Right atrium auricular region (tissue), 2 donors: ENCODE measurements around the gene STX10. TPM values are rescaled to one million over a fixed set of nuclear protein-coding genes. Genes with fewer than 3 reads are reported as not detected.

Experiments
- DNase-seq: peaks from one replicate; pipeline ENCODE4 v3.0.0-alpha.2; 2019; ENCODE audit warnings: low spot score
- H3K27ac ChIP-seq, 2 donors: fragments of 200-600 bp; sonication (generic); 1 replicate in 1 of 2; 2 replicates in 1 of 2; pipeline ENCODE4 v1.5.1; 2016 to 2019
- H3K27me3 ChIP-seq, 2 donors: fragments of 200-600 bp; sonication (generic); one replicate each; pipeline versions ENCODE4 v1.5.1 to v1.6.0; 2017 to 2019
- H3K36me3 ChIP-seq: fragments of 200-600 bp; sonication (generic); one replicate; pipeline ENCODE4 v1.5.1; 2016
- H3K4me1 ChIP-seq, 2 donors: fragments of 200-600 bp; sonication (generic); one replicate each; pipeline versions ENCODE4 v1.5.1 to v1.6.0; 2017 to 2019
- H3K4me3 ChIP-seq, 2 donors: fragments of 200-600 bp; sonication (generic); 1 replicate in 1 of 2; 2 replicates in 1 of 2; pipeline ENCODE4 v1.5.1; 2017 to 2019; ENCODE audit warnings: mild to moderate bottlenecking in 1 of 2, moderate library complexity in 1 of 2
- H3K9me3 ChIP-seq, 2 donors: fragments of 200-600 bp; sonication (generic); one replicate each; pipeline ENCODE4 v1.5.1; 2019
- total RNA-seq, 2 donors: library from RNA; depleted of rRNA; stranded (reverse); fragments of >200 nt; gene quantifications; one replicate each; pipeline ENCODE4 v1.1.0, GENCODE V29; 2016
- TF ChIP-seq, protein P1 (sequence below), 2 donors: fragments of 200-600 bp; sonication (generic); IDR thresholded peaks; one replicate each; pipeline ENCODE4 v1.5.1; 2019; ENCODE audit warnings: antibody characterized with exemption in 2 of 2

Gene STX10
- total RNA-seq, 2 donors from 2014 or later: 33.1 to 39.2 TPM

DNA sequence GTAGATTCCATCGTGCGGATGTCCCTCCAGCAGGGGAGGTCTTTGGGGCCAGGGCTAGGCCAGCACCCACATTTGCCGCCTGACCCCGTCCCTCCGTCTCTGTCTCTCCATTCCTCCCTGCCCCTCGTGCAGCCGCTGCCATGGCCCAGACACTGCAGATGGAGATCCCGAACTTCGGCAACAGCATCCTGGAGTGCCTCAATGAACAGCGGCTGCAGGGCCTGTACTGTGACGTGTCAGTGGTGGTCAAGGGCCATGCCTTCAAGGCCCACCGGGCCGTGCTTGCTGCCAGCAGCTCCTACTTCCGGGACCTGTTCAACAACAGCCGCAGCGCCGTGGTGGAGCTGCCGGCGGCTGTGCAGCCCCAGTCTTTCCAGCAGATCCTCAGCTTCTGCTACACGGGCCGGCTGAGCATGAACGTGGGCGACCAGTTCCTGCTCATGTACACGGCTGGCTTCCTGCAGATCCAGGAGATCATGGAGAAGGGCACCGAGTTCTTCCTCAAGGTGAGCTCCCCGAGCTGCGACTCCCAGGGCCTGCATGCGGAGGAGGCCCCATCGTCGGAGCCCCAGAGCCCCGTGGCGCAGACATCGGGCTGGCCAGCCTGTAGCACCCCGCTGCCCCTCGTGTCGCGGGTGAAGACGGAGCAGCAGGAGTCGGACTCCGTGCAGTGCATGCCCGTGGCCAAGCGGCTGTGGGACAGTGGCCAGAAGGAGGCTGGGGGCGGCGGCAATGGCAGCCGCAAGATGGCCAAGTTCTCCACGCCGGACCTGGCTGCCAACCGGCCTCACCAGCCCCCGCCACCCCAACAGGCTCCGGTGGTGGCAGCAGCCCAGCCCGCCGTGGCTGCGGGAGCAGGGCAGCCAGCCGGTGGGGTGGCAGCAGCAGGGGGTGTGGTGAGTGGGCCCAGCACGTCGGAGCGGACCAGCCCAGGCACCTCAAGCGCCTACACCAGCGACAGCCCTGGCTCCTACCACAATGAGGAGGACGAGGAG is 14.8 kb downstream of the STX10 start:
- TF ChIP-seq, protein P1, sequence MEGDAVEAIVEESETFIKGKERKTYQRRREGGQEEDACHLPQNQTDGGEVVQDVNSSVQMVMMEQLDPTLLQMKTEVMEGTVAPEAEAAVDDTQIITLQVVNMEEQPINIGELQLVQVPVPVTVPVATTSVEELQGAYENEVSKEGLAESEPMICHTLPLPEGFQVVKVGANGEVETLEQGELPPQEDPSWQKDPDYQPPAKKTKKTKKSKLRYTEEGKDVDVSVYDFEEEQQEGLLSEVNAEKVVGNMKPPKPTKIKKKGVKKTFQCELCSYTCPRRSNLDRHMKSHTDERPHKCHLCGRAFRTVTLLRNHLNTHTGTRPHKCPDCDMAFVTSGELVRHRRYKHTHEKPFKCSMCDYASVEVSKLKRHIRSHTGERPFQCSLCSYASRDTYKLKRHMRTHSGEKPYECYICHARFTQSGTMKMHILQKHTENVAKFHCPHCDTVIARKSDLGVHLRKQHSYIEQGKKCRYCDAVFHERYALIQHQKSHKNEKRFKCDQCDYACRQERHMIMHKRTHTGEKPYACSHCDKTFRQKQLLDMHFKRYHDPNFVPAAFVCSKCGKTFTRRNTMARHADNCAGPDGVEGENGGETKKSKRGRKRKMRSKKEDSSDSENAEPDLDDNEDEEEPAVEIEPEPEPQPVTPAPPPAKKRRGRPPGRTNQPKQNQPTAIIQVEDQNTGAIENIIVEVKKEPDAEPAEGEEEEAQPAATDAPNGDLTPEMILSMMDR (IDR thresholded peaks at IDR 0.05): no peak
- H3K4me1 ChIP-seq: peaks cover 0 to 19% of the 10 kb centered on the region in 2 donors
- no peaks in the 10 kb centered on the region for H3K27me3 ChIP-seq
- H3K4me3 ChIP-seq: no peak overlapping the region
- H3K36me3 ChIP-seq: peaks cover 41% of the 10 kb centered on the region
- no peak for DNase-seq
- peak overlapping the region; percentile 53 to 54 for H3K27ac ChIP-seq
- no peaks in the 10 kb centered on the region for H3K9me3 ChIP-seq

DNA sequence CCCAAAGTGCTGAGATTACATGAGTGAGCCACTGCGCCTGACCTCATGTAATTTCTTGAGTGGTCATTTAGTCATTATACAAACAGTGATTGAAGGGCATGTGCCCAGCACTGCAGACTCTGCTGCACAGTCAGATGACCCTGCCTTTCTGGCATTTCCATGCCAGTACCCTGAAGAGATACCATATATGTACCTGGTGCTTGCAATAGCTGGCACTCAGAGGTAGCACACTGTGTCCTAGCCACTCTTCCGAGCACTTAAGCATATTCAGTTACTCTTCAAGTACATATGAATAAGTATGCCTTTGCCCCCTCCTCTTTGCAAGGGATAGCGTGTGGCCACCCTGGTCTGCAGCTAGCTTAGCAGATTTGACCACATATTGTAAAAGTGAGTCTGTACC is 15.5 kb downstream of the STX10 start:
- H3K4me3 ChIP-seq: no peak overlapping the region
- TF ChIP-seq, protein P1 (IDR thresholded peaks at IDR 0.05): no peak
- H3K27me3 ChIP-seq: no peaks in the 10 kb centered on the region
- H3K9me3 ChIP-seq: no peaks in the 10 kb centered on the region
- no peak for DNase-seq
- H3K36me3 ChIP-seq: peaks cover 41% of the 10 kb centered on the region
- H3K4me1 ChIP-seq: peaks cover 0 to 19% of the 10 kb centered on the region in 2 donors
- H3K27ac ChIP-seq: peak overlapping the region; percentile 53 to 54

GRCh38 chr19:13133241-13133870 is 16.8 kb downstream of the STX10 start:
- Histone ChIP-seq H3K27ac (peak overlapping the region in 1 of 2 donors; percentile 5), H3K4me3 (no peak overlapping the region)

DNA sequence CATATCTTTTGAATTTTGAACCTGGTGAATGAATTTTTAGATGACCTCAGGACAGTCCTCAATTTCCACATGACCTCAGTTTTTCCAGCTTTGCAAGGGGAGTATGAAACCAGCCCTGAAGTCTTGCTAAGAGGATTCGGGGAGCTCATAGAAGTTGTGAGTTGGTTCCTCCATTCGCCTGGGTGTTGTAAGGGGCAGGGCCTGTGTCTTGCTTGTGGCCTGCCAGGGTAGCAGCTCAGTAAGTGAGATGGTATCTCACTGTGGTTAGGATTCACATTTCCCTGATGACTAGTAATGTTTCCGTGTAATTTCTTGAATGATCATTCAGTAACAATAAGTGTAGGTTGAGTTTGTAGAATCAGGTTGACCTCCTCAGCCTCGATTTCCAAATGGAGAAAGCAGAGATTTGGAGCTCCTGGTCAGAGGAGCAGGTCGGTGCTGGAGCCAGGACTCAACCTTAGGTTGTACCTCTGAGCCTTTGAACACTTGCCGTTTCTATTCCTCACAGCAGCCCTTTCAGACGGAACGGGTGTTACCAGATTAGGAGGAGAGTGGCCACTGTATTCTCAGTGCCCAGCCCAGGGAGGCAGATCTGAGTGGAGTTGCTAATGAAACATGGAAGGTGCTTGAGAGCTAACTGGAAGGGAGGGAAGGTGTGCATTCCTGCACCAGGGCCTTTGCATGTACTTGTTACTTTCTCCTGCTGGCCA is 17.5 kb downstream of the STX10 start:
- no peaks in the 10 kb centered on the region for H3K9me3 ChIP-seq
- peaks cover 26% of the 10 kb centered on the region for H3K36me3 ChIP-seq
- H3K4me1 ChIP-seq: peaks cover 0 to 19% of the 10 kb centered on the region in 2 donors
- no peak overlapping the region for H3K4me3 ChIP-seq
- TF ChIP-seq, protein P1 (IDR thresholded peaks at IDR 0.05): no peak
- H3K27ac ChIP-seq: no peak overlapping the region
- DNase-seq: no peak
- no peaks in the 10 kb centered on the region for H3K27me3 ChIP-seq

More at GRCh38 chr19:13133241-13133870, 16.8 kb downstream of the STX10 start:
- peaks cover 33% of the 10 kb centered on the region for H3K36me3 ChIP-seq
- H3K4me1 ChIP-seq: peaks cover 0 to 19% of the 10 kb centered on the region in 2 donors
- no peaks in the 10 kb centered on the region for H3K9me3 ChIP-seq
- no peak for DNase-seq
- no peaks in the 10 kb centered on the region for H3K27me3 ChIP-seq
- TF ChIP-seq, protein P1 (IDR thresholded peaks at IDR 0.05): no peak

GRCh38 chr19:13130886-13131490 is 19.2 kb downstream of the STX10 start:
- H3K4me1 ChIP-seq: peaks cover 0 to 19% of the 10 kb centered on the region in 2 donors
- DNase-seq: no peak
- no peaks in the 10 kb centered on the region for H3K27me3 ChIP-seq
- no peak overlapping the region for H3K27ac ChIP-seq
- H3K4me3 ChIP-seq: no peak overlapping the region
- H3K36me3 ChIP-seq: peaks cover 9% of the 10 kb centered on the region
- TF ChIP-seq, protein P1 (IDR thresholded peaks at IDR 0.05): no peak
- H3K9me3 ChIP-seq: no peaks in the 10 kb centered on the region
